ENCODE measurements around the gene CHST6.

GRCh38 chr16:75506574-75506973, 11.3 kb upstream of the CHST6 start:
- no peak for TF ChIP-seq MAX (IDR thresholded peaks at IDR 0.05; ENCODE audit: insufficient read depth, insufficient read length)
- TF ChIP-seq, protein P1, sequence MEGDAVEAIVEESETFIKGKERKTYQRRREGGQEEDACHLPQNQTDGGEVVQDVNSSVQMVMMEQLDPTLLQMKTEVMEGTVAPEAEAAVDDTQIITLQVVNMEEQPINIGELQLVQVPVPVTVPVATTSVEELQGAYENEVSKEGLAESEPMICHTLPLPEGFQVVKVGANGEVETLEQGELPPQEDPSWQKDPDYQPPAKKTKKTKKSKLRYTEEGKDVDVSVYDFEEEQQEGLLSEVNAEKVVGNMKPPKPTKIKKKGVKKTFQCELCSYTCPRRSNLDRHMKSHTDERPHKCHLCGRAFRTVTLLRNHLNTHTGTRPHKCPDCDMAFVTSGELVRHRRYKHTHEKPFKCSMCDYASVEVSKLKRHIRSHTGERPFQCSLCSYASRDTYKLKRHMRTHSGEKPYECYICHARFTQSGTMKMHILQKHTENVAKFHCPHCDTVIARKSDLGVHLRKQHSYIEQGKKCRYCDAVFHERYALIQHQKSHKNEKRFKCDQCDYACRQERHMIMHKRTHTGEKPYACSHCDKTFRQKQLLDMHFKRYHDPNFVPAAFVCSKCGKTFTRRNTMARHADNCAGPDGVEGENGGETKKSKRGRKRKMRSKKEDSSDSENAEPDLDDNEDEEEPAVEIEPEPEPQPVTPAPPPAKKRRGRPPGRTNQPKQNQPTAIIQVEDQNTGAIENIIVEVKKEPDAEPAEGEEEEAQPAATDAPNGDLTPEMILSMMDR (IDR thresholded peaks at IDR 0.05; ENCODE audit: extremely low read depth in 1 of 2, insufficient read depth in 1 of 2, low read depth in 1 of 2, low read length in 2 of 2), result no peak
- TF ChIP-seq POLR2A (IDR thresholded peaks at IDR 0.05; ENCODE audit: low read depth, low read length), result no peak
- TF ChIP-seq POLR2AphosphoS5 (IDR thresholded peaks at IDR 0.05; ENCODE audit: insufficient read depth, low read depth, low read length), result no peak
- no peak for TF ChIP-seq MYC (IDR thresholded peaks at IDR 0.05; ENCODE audit: low read depth, low read length)
- no peak for TF ChIP-seq EZH2 (IDR thresholded peaks at IDR 0.05; ENCODE audit: borderline replicate concordance, low read depth, low read length, severe bottlenecking)
- no peak for TF ChIP-seq FOS (IDR thresholded peaks at IDR 0.05; ENCODE audit: borderline replicate concordance, insufficient read depth, low read length)
- no peak for TF ChIP-seq GATA2 (IDR thresholded peaks at IDR 0.05; ENCODE audit: insufficient read depth, insufficient read length, low read depth, low read length)
